T-helper 17 cell (primary cell): ENCODE data around the gene SP140. TPM values are rescaled to one million over a fixed set of nuclear protein-coding genes. Genes with fewer than 3 reads are reported as not detected.
"Not testable (repeated sequence)": the region's sequence is repeated elsewhere in the genome, so short reads cannot be mapped to it uniquely, and the experiment has no call there.

Source experiments
- ATAC-seq: fragments of 150-1000 bp; cut with Tn5 transposase; 2 replicates; pipeline ENCODE4 v1.10.0; 2021; ENCODE audit warnings: mild to moderate bottlenecking, moderate library complexity
- DNase-seq, 3 donors: peaks; one replicate each; pipeline versions ENCODE4 v3.0.0 to v3.0.0-alpha.2; 2020 to 2021
- H3K9me3 ChIP-seq: one replicate; pipeline ENCODE4 v1.7.0; 2013; ENCODE audit warnings: low read length, mild to moderate bottlenecking; ENCODE audit not compliant: control insufficient read depth, poor library complexity, severe bottlenecking
- H3K27ac Mint-ChIP-seq: one replicate; pipeline ENCODE4 v1.8.0; 2022; ENCODE audit warnings: mild to moderate bottlenecking, moderate library complexity, mixed read lengths
- H3K27me3 Mint-ChIP-seq: one replicate; pipeline ENCODE4 v1.8.0; 2022; ENCODE audit warnings: mixed read lengths
- H3K36me3 Mint-ChIP-seq: one replicate; pipeline ENCODE4 v1.8.0; 2022; ENCODE audit warnings: low read depth, mixed read lengths
- H3K4me1 Mint-ChIP-seq: one replicate; pipeline ENCODE4 v1.8.0; 2022; ENCODE audit warnings: mild to moderate bottlenecking, mixed read lengths
- H3K4me3 Mint-ChIP-seq: one replicate; pipeline ENCODE4 v1.8.0; 2022; ENCODE audit warnings: mild to moderate bottlenecking, moderate library complexity, mixed read lengths
- total RNA-seq, 4 donors: library from RNA in 2 of 4; stranded (reverse) in 2 of 4; gene quantifications; one replicate each; pipeline ENCODE4 v1.2.3 and lab custom pipeline; 2022 to 2026

Gene SP140
- total RNA-seq, 2 donors from 2014 or later, result 67.2 to 68.2 TPM

DNA sequence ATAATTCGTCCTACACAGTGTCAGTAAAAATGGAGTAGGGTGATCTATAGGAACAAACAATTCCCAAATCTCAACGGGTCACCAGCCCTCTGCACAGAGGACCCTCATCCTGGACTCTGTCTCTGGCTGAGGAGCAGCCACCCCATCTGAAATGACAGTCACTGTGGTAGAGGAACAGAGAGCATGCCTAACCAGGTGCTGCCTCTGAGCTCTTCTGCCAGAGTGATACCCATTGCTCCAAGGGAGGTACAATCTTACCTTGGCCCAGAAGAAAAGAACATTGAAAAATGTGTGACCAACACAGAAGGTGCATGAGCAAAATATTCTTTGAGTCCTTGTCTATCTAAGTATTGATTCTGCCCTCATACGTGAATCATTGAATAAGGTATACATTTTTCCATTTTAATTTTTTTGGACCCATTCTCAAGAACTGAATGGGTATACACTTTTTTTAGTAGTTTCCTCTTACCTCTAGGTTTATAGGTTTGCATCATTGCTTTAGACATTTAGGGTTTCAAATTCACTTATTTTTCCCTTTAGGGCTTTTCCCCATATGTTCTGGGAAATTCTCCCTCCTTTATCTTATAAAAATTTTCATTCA, 8.7 kb downstream of the SP140 start:
- no peaks in the 10 kb centered on the region for H3K9me3 ChIP-seq
- H3K27ac Mint-ChIP-seq, result peak overlapping the region; percentile 84
- H3K4me3 Mint-ChIP-seq, result no peak overlapping the region
- H3K36me3 Mint-ChIP-seq, result peaks cover 20% of the 10 kb centered on the region
- no peak for DNase-seq
- ATAC-seq, result no peak
- peaks cover 28% of the 10 kb centered on the region for H3K4me1 Mint-ChIP-seq
- no peaks in the 10 kb centered on the region for H3K27me3 Mint-ChIP-seq

DNA sequence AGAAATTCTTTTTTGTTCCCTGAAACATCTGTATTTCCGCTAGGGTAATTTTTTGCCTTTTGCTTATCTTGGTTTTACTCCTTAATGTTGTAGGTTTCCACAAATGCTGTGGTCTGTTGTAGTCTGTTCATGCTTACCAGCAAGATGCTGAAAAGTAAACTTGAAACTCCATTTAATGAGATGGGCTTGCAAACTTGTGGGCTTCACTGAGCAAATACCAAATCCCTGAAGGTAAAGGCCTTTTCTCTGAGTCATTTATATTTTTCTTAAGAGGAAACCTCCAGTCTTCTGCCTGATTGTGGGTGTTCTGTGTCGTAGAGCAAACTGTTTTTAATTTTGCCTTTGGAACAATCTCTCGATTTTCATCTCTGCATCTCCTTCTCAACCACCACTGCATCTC, 9.3 kb downstream of the SP140 start:
- H3K9me3 ChIP-seq, result no peaks in the 10 kb centered on the region
- Mint-ChIP-seq H3K36me3 (peaks cover 20% of the 10 kb centered on the region), H3K4me1 (peaks cover 26% of the 10 kb centered on the region), H3K4me3 (no peak overlapping the region), H3K27me3 (no peaks in the 10 kb centered on the region), H3K27ac (peak overlapping the region; percentile 84)
- DNase-seq, result no peak
- no peak for ATAC-seq

DNA sequence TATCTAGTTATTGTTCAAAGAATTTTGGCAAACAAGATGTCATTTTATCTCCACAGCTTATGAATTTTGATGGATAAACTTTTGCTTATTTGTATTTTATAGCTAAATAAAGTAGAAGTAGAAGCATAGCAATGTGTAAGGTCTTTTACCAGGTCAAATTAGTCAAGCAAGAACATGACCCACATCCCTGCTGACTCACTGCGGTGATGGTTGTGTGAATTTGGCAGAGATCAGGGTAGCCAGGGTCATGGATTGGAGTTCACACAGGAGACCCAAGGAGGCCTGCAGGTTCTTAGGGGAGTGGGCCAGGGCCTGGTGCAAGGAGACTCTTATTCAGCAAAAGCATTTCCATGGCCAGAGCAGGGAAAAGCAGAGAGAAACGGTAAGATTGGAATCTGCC, 18.7 kb downstream of the SP140 start:
- DNase-seq (no peak), ATAC-seq (no peak)
- peaks cover 11% of the 10 kb centered on the region for H3K36me3 Mint-ChIP-seq
- no peak overlapping the region for H3K27ac Mint-ChIP-seq
- H3K9me3 ChIP-seq, result no peaks in the 10 kb centered on the region
- H3K27me3 Mint-ChIP-seq, result no peaks in the 10 kb centered on the region
- no peak overlapping the region for H3K4me3 Mint-ChIP-seq
- peaks cover 6% of the 10 kb centered on the region for H3K4me1 Mint-ChIP-seq

DNA sequence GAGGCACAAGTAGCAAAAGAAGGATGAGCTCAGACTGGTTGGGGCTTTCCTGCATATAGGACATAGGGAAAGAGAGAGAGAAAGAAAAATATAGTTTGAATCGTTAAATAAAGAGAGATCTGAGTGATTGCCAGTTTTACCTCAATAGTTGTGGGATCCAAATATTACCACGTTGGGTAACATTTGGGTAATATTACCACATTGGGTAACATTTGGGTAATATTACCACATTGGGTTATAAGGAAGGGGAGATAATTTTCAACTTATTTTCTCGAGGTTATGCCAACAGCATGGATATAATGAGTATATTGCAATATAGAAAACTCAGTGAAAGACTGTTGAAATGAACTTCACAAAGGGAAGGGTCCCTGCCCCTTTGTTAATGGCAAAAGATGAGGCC, 20.7 kb downstream of the SP140 start:
- peaks cover 11% of the 10 kb centered on the region for H3K36me3 Mint-ChIP-seq
- H3K27ac Mint-ChIP-seq, result no peak overlapping the region
- H3K4me1 Mint-ChIP-seq, result peaks cover 6% of the 10 kb centered on the region
- no peak for ATAC-seq
- no peaks in the 10 kb centered on the region for H3K9me3 ChIP-seq
- H3K4me3 Mint-ChIP-seq, result no peak overlapping the region
- DNase-seq, result no peak
- H3K27me3 Mint-ChIP-seq, result no peaks in the 10 kb centered on the region

DNA sequence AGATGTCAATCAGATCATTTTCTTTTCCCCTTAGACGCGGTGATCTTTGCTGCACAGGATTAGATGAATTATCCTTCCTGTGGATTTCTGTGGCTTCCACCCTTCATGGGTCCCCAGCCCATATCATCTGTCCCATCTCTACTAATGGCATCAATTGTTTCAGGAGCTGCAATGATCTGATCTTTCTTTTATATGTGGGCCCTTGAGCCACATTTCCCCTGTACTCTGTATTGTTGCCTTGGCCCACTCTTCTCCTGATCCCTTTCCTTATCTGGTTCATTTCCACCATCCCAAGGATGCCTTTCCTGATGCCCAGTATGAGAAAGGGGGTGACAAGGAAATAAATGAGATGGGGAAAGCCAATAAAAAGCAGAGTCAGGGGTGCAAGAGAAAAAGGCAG, 24.7 kb downstream of the SP140 start:
- ATAC-seq, result no peak
- Mint-ChIP-seq H3K27me3 (no peaks in the 10 kb centered on the region), H3K4me1 (peaks cover 2% of the 10 kb centered on the region), H3K4me3 (no peak overlapping the region), H3K27ac (no peak overlapping the region), H3K36me3 (no peaks in the 10 kb centered on the region)
- no peaks in the 10 kb centered on the region for H3K9me3 ChIP-seq
- no peak for DNase-seq

DNA sequence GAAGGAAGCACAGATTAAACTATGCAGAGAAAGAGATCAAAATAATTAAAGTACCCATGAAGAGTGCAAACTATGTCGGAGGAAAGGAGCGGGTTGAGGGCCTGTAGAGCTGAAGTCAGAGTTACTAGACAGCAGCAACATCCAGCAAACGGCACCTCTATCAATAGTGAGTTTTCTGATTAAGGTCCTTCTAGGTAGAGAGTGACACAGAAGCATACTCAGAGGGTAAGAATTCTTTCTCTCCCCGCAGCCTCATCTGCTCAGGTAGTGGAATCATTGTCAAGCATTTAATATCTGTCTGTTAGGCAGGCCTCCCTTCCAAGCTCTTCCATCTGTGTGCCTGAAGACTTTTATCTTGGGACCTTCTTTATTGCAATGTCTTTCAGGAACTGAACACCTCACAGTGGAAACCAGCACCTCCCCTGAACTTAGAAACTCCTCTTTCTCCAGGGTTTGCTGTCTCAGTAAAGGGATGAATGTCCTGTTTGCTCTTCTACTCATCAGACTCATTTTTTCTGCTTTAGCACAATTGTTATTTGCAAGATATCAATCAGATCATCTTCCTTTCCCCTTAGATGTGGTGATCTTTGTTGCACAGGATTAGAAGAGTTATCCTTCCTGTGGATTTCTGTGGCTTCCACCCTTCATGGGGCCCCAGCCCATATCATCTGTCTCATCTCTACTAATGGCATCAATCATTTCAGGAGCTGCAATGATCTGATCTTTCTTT, 28.8 kb downstream of the SP140 start:
- H3K36me3 Mint-ChIP-seq, result peaks cover 2% of the 10 kb centered on the region
- no peak overlapping the region for H3K4me3 Mint-ChIP-seq

DNA sequence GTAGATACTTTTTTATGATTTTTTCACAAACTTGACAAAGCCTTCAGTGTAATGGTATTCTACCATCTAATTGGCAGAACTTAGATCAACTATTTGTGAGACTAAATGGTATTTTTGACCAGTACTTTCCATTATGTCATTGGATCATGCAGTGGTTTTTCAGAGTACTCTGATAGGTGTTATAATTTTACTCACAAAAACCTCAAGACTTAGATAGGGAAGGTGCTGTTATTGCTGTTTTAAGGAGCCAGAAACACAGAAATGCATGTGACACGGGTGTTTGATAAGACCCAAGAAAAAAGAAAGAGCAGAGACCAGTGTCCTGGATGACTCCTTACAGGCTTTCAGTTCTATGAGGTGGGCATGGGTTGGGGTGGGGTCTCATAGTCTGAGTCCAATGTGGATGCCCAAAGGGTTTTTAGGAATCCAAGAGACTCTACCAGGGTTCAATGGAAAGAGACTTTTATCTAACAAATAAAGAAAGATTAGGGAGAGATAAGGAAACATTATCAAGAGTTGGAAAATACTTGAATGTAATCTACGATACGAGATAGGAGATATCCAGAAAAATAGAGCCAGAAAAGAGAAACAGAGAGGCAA, 31.3 kb downstream of the SP140 start:
- no peak for ATAC-seq
- H3K36me3 Mint-ChIP-seq, result peaks cover 3% of the 10 kb centered on the region

More for the DNA sequence above, 28.8 kb downstream of the SP140 start:
- peak in 1 of 3 donors; percentile 14 for DNase-seq
- Mint-ChIP-seq H3K27me3 (no peaks in the 10 kb centered on the region), H3K27ac (no peak overlapping the region), H3K4me1 (peaks cover 9% of the 10 kb centered on the region)
- ATAC-seq, result peak; percentile 91
- no peaks in the 10 kb centered on the region for H3K9me3 ChIP-seq

DNA sequence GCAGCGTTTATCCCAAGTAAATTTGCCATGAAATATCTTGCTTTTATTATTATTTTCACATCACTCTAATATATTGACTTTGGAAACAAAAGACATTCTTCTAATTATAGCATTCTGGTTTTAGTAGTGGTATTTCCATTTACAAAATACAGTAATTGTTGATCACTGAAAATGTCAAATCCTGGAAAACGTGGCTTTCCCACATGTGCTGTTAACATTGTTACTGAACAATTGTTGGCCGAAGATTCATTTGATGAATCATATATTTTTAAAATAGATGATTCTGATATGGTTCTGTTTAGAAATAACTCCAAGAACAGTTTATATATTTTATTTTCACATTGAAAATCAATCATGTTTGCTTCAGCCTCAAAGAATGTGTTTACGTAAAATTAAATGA, 32.9 kb downstream of the SP140 start:
- H3K36me3 Mint-ChIP-seq, result peaks cover 9% of the 10 kb centered on the region
- no peak overlapping the region for H3K4me3 Mint-ChIP-seq
- H3K27me3 Mint-ChIP-seq, result no peaks in the 10 kb centered on the region
- no peak for ATAC-seq
- no peak for DNase-seq
- no peaks in the 10 kb centered on the region for H3K9me3 ChIP-seq
- peaks cover 38% of the 10 kb centered on the region for H3K4me1 Mint-ChIP-seq
- no peak overlapping the region for H3K27ac Mint-ChIP-seq

More for the DNA sequence above, 31.3 kb downstream of the SP140 start:
- DNase-seq, result no peak
- Mint-ChIP-seq H3K4me3 (no peak overlapping the region), H3K27me3 (no peaks in the 10 kb centered on the region), H3K27ac (peak overlapping the region; percentile 16), H3K4me1 (peaks cover 23% of the 10 kb centered on the region)
- no peaks in the 10 kb centered on the region for H3K9me3 ChIP-seq

DNA sequence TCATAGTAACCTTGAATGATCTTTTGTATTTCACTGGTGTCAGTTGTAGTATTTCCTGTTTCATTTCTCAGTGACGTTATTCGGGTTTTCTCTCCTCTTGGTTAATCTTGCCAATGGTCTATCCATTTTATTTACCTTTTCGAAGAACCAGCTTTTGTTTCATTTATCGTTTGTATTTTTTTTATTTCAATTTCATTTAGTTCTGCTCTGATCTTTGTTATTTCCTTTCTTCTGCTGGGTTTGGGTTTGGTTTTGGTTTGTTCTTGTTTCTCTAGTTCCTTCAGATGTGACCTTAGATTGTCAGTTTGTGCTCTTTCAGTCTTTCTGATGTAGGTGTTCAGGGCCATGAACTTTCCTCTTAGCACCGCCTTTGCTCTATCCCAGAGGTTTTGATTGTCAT, 36.7 kb downstream of the SP140 start:
- H3K9me3 ChIP-seq, result no peaks in the 10 kb centered on the region
- Mint-ChIP-seq H3K36me3 (peaks cover 7% of the 10 kb centered on the region), H3K27me3 (no peaks in the 10 kb centered on the region), H3K4me1 (peaks cover 43% of the 10 kb centered on the region), H3K4me3 (peak overlapping the region; percentile 84), H3K27ac (peak overlapping the region; percentile 91)
- ATAC-seq, result peak; percentile 81
- DNase-seq, result no peak

DNA sequence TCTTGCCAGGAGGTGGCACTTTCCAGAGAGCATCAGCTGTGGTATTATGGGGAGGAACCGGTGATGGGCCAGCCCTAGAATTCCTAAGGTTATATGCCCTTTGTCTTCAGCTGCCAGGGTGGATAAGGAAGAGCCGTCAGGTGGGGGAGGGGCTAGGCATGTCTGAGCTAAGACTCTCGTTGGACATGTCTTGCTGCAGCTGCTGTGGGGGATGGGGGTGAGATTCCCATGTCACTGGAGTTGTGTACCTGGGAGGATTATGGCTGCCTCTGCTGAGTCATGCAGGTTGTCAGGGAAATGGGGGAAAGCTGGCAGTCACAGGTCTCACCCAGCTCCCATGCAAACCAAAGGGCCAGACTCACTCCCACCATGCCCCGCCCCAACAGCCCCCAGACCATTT, 39.4 kb downstream of the SP140 start:
- Mint-ChIP-seq H3K4me3 (peak overlapping the region; percentile 16), H3K27ac (peak overlapping the region; percentile 91), H3K4me1 (peaks cover 48% of the 10 kb centered on the region), H3K36me3 (peaks cover 12% of the 10 kb centered on the region)
- not testable (repeated sequence) for DNase-seq, ATAC-seq, H3K9me3 ChIP-seq, H3K27me3 Mint-ChIP-seq

DNA sequence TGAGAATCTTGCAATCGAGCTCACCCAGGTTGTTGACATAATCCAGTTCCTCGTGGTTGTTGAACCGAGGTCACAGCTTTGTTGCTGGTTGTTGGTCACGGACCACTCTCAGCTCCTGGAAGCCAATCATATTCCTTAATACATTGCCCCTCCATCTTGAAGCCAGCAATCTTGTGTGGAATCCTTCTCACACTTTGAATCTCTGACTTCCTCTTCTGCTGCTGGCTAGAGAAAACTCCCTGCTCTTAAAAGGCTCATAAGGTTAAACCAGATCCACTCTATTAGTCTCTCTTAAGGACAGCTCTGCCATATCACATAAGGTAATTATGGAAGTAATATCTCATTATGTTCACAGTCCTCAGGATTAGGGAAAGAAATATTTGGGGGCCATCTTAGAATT, 41.1 kb downstream of the SP140 start:
- H3K27ac Mint-ChIP-seq, result no peak overlapping the region
- ATAC-seq, result no peak
- peaks cover 34% of the 10 kb centered on the region for H3K4me1 Mint-ChIP-seq

DNA sequence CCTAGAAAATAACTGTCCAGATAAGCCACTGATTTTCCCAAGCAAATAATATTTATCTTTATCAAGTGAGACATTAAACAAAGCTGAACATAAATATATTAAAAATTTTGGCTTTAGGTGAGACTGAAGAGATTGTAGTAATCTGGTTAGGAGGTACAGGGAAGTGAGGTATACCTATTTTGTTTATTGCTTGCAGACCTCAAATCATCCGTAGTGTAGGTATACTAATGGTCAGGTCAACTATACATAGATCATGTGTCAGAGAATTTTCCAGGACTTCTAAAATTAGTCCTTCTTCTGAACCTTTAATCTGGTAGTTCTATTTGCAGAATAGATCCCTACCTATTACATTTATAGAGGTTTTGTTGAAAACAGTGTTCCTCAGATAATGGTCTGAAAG, 41.5 kb downstream of the SP140 start:
- DNase-seq (no peak), ATAC-seq (no peak)
- Mint-ChIP-seq H3K36me3 (peaks cover 15% of the 10 kb centered on the region), H3K27me3 (no peaks in the 10 kb centered on the region), H3K4me3 (no peak overlapping the region), H3K4me1 (peaks cover 30% of the 10 kb centered on the region), H3K27ac (peak overlapping the region; percentile 49)
- no peaks in the 10 kb centered on the region for H3K9me3 ChIP-seq

More for the DNA sequence above, 41.1 kb downstream of the SP140 start:
- H3K4me3 Mint-ChIP-seq, result no peak overlapping the region
- H3K9me3 ChIP-seq, result no peaks in the 10 kb centered on the region
- no peaks in the 10 kb centered on the region for H3K27me3 Mint-ChIP-seq
- no peak for DNase-seq
- H3K36me3 Mint-ChIP-seq, result peaks cover 19% of the 10 kb centered on the region

DNA sequence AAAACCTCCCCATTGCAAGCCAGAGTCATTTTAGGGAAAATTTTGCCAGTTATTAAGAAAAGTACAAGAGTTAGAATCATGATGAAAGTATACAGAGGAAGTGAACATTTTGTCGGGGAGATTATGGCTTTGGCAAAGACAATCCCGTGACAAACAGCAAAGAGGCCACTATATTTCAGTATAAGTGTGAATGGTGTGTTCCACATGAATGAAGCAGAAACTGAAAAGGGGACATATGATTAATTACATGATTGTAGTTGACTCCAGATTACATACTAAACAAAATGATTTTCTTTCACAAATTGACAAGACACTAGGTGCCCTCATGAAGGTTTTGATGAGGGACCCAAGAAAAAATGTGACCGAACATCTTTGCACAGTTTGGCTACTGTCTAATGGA, 42.0 kb downstream of the SP140 start:
- H3K36me3 Mint-ChIP-seq, result peaks cover 14% of the 10 kb centered on the region
- no peak overlapping the region for H3K4me3 Mint-ChIP-seq
- ATAC-seq, result no peak
- peaks cover 25% of the 10 kb centered on the region for H3K4me1 Mint-ChIP-seq
- H3K27ac Mint-ChIP-seq, result peak overlapping the region; percentile 49
- no peaks in the 10 kb centered on the region for H3K27me3 Mint-ChIP-seq
- H3K9me3 ChIP-seq, result no peaks in the 10 kb centered on the region
- no peak for DNase-seq
